ENCODE data around the gene PLEKHA3.

The PLEKHA3 gene

DNA sequence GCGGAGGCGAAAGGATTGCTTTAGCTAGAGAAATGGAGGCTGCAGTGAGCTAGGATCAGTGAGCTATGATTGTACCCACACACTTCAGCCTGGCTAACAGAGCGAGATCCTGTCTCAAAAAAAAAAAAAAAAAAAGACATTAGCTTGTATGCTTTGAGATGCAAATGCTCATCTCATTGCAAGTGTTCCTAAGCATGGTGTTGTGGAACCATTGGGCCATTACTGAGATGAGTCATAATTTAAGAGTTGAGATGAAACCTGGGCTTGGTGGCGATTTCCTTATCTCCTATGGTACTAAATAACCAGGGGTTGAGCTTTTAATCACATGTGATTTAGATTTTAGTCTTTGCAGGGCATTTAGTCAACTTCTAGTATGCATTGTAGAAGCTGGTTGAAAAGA, 2.2 kb downstream of the PLEKHA3 start:
- Histone ChIP-seq H3K4me3 (ENCODE audit: low read length, poor library complexity, severe bottlenecking) (peak overlapping the region; percentile 90), H3K79me2 (ENCODE audit: insufficient read depth, low read length) (peaks cover 77% of the 10 kb centered on the region), H4K20me1 (ENCODE audit: insufficient read depth, low read length, poor library complexity, severe bottlenecking) (peaks cover 63% of the 10 kb centered on the region)

DNA sequence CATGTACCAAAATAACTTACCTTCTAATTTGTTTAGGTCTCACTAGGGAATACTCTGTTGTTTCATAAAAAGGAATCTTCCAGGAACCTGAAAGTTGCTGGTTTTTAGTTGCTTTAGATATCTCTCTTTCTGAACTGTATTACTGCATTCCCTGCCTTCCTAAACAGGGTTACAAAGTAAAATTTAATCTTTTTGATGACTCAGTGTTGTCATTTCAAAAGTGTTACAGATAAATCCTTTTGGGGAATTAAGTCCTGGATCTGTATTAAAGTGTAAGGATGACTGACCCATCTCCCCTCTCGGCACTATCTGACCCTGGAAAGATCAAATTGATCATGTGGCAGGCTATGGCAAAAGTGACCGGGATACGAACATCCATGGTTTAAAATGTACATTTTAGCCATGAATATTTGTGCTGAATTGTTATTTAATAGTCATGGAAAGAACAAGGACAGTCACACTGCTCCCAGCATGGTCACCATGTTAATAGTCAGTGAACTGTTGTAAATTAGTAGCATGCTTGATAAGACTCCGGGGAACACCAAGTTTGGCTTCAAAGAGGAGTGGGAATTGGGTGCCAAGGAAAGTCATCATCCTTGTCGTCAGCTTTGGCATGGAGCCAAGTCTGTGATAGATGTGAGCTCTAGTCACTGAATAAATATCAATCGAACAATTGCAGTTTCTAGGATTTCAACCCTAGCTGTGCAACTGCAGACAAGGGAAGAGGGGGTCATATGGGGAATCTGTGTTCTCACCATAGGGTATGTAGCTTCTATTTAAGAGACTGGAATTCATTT, 4.2 kb downstream of the PLEKHA3 start:
- Histone ChIP-seq H3K4me3 (ENCODE audit: low read length, poor library complexity, severe bottlenecking) (peak overlapping the region; percentile 90), H3K9me2 (replicated peaks; ENCODE audit: low read depth, low read length) (no peaks in the 10 kb centered on the region), H3K36me3 (ENCODE audit: insufficient read depth, low read length) (peaks cover 1% of the 10 kb centered on the region; the same call in 1 of the 2 replicates), H3K9me3 (ENCODE audit: insufficient read depth, low read depth, low read length) (no peaks in the 10 kb centered on the region), H3K27me3 (ENCODE audit: insufficient read depth, low read length, poor library complexity, severe bottlenecking) (no peaks in the 10 kb centered on the region), H3K4me1 (ENCODE audit: insufficient read depth, low read length, poor library complexity, severe bottlenecking) (peaks cover 79% of the 10 kb centered on the region), H2AFZ (ENCODE audit: low read length) (no peak overlapping the region), H3K4me2 (ENCODE audit: low read depth, low read length, poor library complexity, severe bottlenecking) (peak overlapping the region; percentile 77), H3F3A (ENCODE audit: low read depth) (peaks cover 5% of the 10 kb centered on the region), H3K79me2 (ENCODE audit: insufficient read depth, low read length) (peaks cover 88% of the 10 kb centered on the region), H3K9ac (ENCODE audit: low read depth, low read length, poor library complexity, severe bottlenecking) (no peak overlapping the region), H4K20me1 (ENCODE audit: insufficient read depth, low read length, poor library complexity, severe bottlenecking) (peaks cover 63% of the 10 kb centered on the region)
- TF ChIP-seq CTCF (conservative IDR thresholded peaks at IDR 0.05; ENCODE audit: low read length), result no peak
- TF ChIP-seq EZH2phosphoT487 (IDR thresholded peaks at IDR 0.05; ENCODE audit: borderline replicate concordance), result no peak

More for the DNA sequence above, 2.2 kb downstream of the PLEKHA3 start:
- TF ChIP-seq EZH2phosphoT487 (IDR thresholded peaks at IDR 0.05; ENCODE audit: borderline replicate concordance), result no peak
- no peak for TF ChIP-seq CTCF (conservative IDR thresholded peaks at IDR 0.05; ENCODE audit: low read length)
- peaks cover 71% of the 10 kb centered on the region for H3K4me1 ChIP-seq (ENCODE audit: insufficient read depth, low read length, poor library complexity, severe bottlenecking)
- no peaks in the 10 kb centered on the region for H3K36me3 ChIP-seq (ENCODE audit: insufficient read depth, low read length)
- H3K4me2 ChIP-seq (ENCODE audit: low read depth, low read length, poor library complexity, severe bottlenecking), result peak overlapping the region; percentile 77
- no peaks in the 10 kb centered on the region for H3K9me3 ChIP-seq (ENCODE audit: insufficient read depth, low read depth, low read length)
- H3K9ac ChIP-seq (ENCODE audit: low read depth, low read length, poor library complexity, severe bottlenecking), result peak overlapping the region; percentile 93
- H2AFZ ChIP-seq (ENCODE audit: low read length), result no peak overlapping the region
- H3K9me2 ChIP-seq (replicated peaks; ENCODE audit: low read depth, low read length), result no peaks in the 10 kb centered on the region
- peaks cover 9% of the 10 kb centered on the region for H3F3A ChIP-seq (ENCODE audit: low read depth)
- H3K27me3 ChIP-seq (ENCODE audit: insufficient read depth, low read length, poor library complexity, severe bottlenecking), result no peaks in the 10 kb centered on the region

DNA sequence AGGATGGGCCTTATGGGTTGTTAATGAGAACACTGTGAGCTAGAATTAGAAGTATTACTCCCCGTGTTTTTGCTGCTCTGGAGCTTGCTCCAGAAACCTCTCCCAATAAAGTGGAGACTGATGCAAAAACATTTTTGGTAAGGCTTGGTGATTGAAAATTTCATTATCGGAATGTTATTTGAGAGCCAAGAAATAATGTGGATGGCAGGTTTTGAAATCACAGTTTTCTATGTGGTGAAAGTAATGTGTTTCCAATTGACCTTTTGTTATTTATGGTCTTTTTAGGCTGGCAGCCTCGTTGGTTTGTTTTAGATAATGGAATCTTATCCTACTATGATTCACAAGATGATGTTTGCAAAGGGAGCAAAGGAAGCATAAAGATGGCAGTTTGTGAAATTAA, 5.1 kb downstream of the PLEKHA3 start:
- Histone ChIP-seq H3K4me1 (ENCODE audit: insufficient read depth, low read length, poor library complexity, severe bottlenecking) (peaks cover 77% of the 10 kb centered on the region), H3K9me2 (replicated peaks; ENCODE audit: low read depth, low read length) (no peaks in the 10 kb centered on the region), H3K9ac (ENCODE audit: low read depth, low read length, poor library complexity, severe bottlenecking) (peak overlapping the region; percentile 25), H3K79me2 (ENCODE audit: insufficient read depth, low read length) (peaks cover 96% of the 10 kb centered on the region), H3K27me3 (ENCODE audit: insufficient read depth, low read length, poor library complexity, severe bottlenecking) (no peaks in the 10 kb centered on the region), H4K20me1 (ENCODE audit: insufficient read depth, low read length, poor library complexity, severe bottlenecking) (peaks cover 65% of the 10 kb centered on the region), H3K4me3 (ENCODE audit: low read length, poor library complexity, severe bottlenecking) (peak overlapping the region; percentile 90), H3K36me3 (ENCODE audit: insufficient read depth, low read length) (peaks cover 10% of the 10 kb centered on the region; the same call in 1 of the 2 replicates), H3K9me3 (ENCODE audit: insufficient read depth, low read depth, low read length) (no peaks in the 10 kb centered on the region), H2AFZ (ENCODE audit: low read length) (no peak overlapping the region), H3F3A (ENCODE audit: low read depth) (no peaks in the 10 kb centered on the region; the same call in 1 of the 2 replicates), H3K4me2 (ENCODE audit: low read depth, low read length, poor library complexity, severe bottlenecking) (peak overlapping the region; percentile 77)
- TF ChIP-seq EZH2phosphoT487 (IDR thresholded peaks at IDR 0.05; ENCODE audit: borderline replicate concordance), result no peak
- no peak for TF ChIP-seq CTCF (conservative IDR thresholded peaks at IDR 0.05; ENCODE audit: low read length)
